HUDEP-2 (cell line): ENCODE measurements around the gene CHRNG.

Experiments used
- DNase-seq, 76 experiments: peaks; one replicate each; lab custom pipeline; 2025; ENCODE audit not compliant: unreplicated experiment in 76 of 76; lab: John Stamatoyannopoulos, UW

The CHRNG gene

GRCh38 chr2:232573771-232574435, 34.4 kb downstream of the CHRNG start:
- no peak for DNase-seq

- DNase-seq, result no peak
Observed at GRCh38 chr2:232574674-232575403, 35.3 kb downstream of the CHRNG start.

GRCh38 chr2:232575404-232575746, 35.9 kb downstream of the CHRNG start:
- DNase-seq, result no peak

- no peak for DNase-seq
Observed at GRCh38 chr2:232576995-232577394, 37.5 kb downstream of the CHRNG start.

- DNase-seq, result no peak
Observed at GRCh38 chr2:232577841-232578240, 38.3 kb downstream of the CHRNG start.

GRCh38 chr2:232578626-232579025, 39.1 kb downstream of the CHRNG start:
- no peak for DNase-seq

- no peak for DNase-seq
Observed at GRCh38 chr2:232580648-232580981, 41.1 kb downstream of the CHRNG start.

- no peak for DNase-seq
Observed at GRCh38 chr2:232581725-232582124, 42.2 kb downstream of the CHRNG start.

GRCh38 chr2:232584238-232584637, 44.7 kb downstream of the CHRNG start:
- no peak for DNase-seq

GRCh38 chr2:232586943-232587505, 47.5 kb downstream of the CHRNG start:
- DNase-seq, result no peak

GRCh38 chr2:232587512-232587911, 48.0 kb downstream of the CHRNG start:
- DNase-seq, result no peak

GRCh38 chr2:232588031-232588430, 48.5 kb downstream of the CHRNG start:
- no peak for DNase-seq

- no peak for DNase-seq
Observed at GRCh38 chr2:232588680-232589585, 49.4 kb downstream of the CHRNG start.

GRCh38 chr2:232592772-232593395, 53.4 kb downstream of the CHRNG start:
- no peak for DNase-seq

GRCh38 chr2:232593982-232594381, 54.5 kb downstream of the CHRNG start:
- no peak for DNase-seq
